ENCODE measurements around the gene KRT76. TPM values are rescaled to one million over a fixed set of nuclear protein-coding genes. Genes with fewer than 3 reads are reported as not detected.

The KRT76 gene
- total RNA-seq, 2 experiments from 2014 or later, result not detected

GRCh38 chr12:52772772-52773171 lies 4.4 kb downstream of the KRT76 start:
- Mint-ChIP-seq H3K27ac (no peak overlapping the region), H3K9me3 (ENCODE audit: low read depth) (no peaks in the 10 kb centered on the region), H3K27me3 (peaks cover 29% of the 10 kb centered on the region), H3K4me1 (no peaks in the 10 kb centered on the region), H3K36me3 (no peaks in the 10 kb centered on the region), H3K4me3 (no peak overlapping the region)
- DNase-seq (no peak), ATAC-seq (no peak)
- CTCF ChIA-PET, result interaction anchor here (0.6 to 1.8 kb wide), 5 partner anchors 8 to 1812 kb away, joined by 3 to 5 read pairs (median 3); no protein-coding TSS in a partner anchor

GRCh38 chr12:52772188-52772587 lies 5.0 kb downstream of the KRT76 start:
- peaks cover 30% of the 10 kb centered on the region for H3K27me3 Mint-ChIP-seq
- H3K4me1 Mint-ChIP-seq, result no peaks in the 10 kb centered on the region
- CTCF ChIA-PET, result interaction anchor here (0.6 to 1.8 kb wide), 6 partner anchors 8 to 1812 kb away, joined by 3 to 5 read pairs (median 3); no protein-coding TSS in a partner anchor
- no peaks in the 10 kb centered on the region for H3K36me3 Mint-ChIP-seq
- DNase-seq (no peak), ATAC-seq (no peak)
- H3K9me3 Mint-ChIP-seq (ENCODE audit: low read depth), result no peaks in the 10 kb centered on the region
- no peak overlapping the region for H3K27ac Mint-ChIP-seq
- H3K4me3 Mint-ChIP-seq, result no peak overlapping the region

DNA sequence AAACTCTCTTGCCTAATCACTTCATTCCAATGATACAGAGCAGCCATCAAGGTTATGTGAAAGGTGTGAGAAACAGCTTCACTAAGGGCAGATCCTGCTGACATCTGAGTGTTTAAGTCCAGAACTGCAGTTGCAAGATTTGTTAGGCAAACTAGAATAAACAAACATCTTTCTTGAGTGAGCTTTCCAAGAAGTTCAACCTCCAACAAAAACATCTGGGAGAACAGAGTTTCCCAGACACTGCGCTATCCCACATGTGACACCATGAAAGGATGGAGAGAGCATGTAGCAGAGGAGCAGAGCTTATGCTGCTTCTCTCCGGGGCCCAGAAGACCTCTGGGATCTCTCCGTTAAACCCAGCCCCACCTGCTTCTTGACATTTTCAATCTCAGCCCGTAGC lies 5.6 kb downstream of the KRT76 start:
- no peak for ATAC-seq
- no peaks in the 10 kb centered on the region for H3K36me3 Mint-ChIP-seq
- no peak for DNase-seq
- H3K27me3 Mint-ChIP-seq, result peaks cover 28% of the 10 kb centered on the region
- H3K4me1 Mint-ChIP-seq, result no peaks in the 10 kb centered on the region
- CTCF ChIA-PET, result interaction anchor here (1.4 to 1.8 kb wide), 4 partner anchors 10 to 109 kb away, joined by 3 to 5 read pairs (median 4); no protein-coding TSS in a partner anchor
- no peak overlapping the region for H3K4me3 Mint-ChIP-seq
- H3K9me3 Mint-ChIP-seq (ENCODE audit: low read depth), result no peaks in the 10 kb centered on the region
- H3K27ac Mint-ChIP-seq, result no peak overlapping the region

- DNase-seq, result no peak
- no peaks in the 10 kb centered on the region for H3K36me3 Mint-ChIP-seq
- H3K4me3 Mint-ChIP-seq, result no peak overlapping the region
- H3K9me3 Mint-ChIP-seq (ENCODE audit: low read depth), result no peaks in the 10 kb centered on the region
- ATAC-seq, result no peak
- CTCF ChIA-PET, result interaction anchor here (1.5 to 1.8 kb wide), 2 partner anchors 12 to 109 kb away, joined by 3 to 4 read pairs; no protein-coding TSS in a partner anchor
- H3K27ac Mint-ChIP-seq, result no peak overlapping the region
- H3K4me1 Mint-ChIP-seq, result no peaks in the 10 kb centered on the region
- H3K27me3 Mint-ChIP-seq, result peaks cover 30% of the 10 kb centered on the region
These were observed 6.1 kb downstream of the KRT76 start for GRCh38 chr12:52771088-52771487.

GRCh38 chr12:52769946-52770345 lies 7.2 kb downstream of the KRT76 start:
- DNase-seq (no peak), ATAC-seq (no peak)
- CTCF ChIA-PET, result no interaction called here
- Mint-ChIP-seq H3K9me3 (ENCODE audit: low read depth) (no peaks in the 10 kb centered on the region), H3K4me1 (no peaks in the 10 kb centered on the region), H3K36me3 (no peaks in the 10 kb centered on the region), H3K4me3 (no peak overlapping the region), H3K27me3 (peaks cover 24% of the 10 kb centered on the region), H3K27ac (no peak overlapping the region)

GRCh38 chr12:52769354-52769753 lies 7.8 kb downstream of the KRT76 start:
- H3K36me3 Mint-ChIP-seq, result no peaks in the 10 kb centered on the region
- no peak overlapping the region for H3K27ac Mint-ChIP-seq
- peaks cover 24% of the 10 kb centered on the region for H3K27me3 Mint-ChIP-seq
- H3K4me3 Mint-ChIP-seq, result no peak overlapping the region
- ATAC-seq, result no peak
- no peaks in the 10 kb centered on the region for H3K4me1 Mint-ChIP-seq
- no peak for DNase-seq
- no peaks in the 10 kb centered on the region for H3K9me3 Mint-ChIP-seq (ENCODE audit: low read depth)
- CTCF ChIA-PET, result interaction anchor here (0.7 to 1.1 kb wide), 2 partner anchors 17 to 111 kb away, joined by 3 read pairs; no protein-coding TSS in a partner anchor

GRCh38 chr12:52768479-52769200 lies 8.5 kb downstream of the KRT76 start:
- CTCF ChIA-PET, result interaction anchor here (0.7 to 1.1 kb wide), 3 partner anchors 13 to 112 kb away, joined by 3 read pairs; no protein-coding TSS in a partner anchor
- H3K9me3 Mint-ChIP-seq (ENCODE audit: low read depth), result no peaks in the 10 kb centered on the region
- H3K27ac Mint-ChIP-seq, result no peak overlapping the region
- no peaks in the 10 kb centered on the region for H3K36me3 Mint-ChIP-seq
- no peak overlapping the region for H3K4me3 Mint-ChIP-seq
- H3K4me1 Mint-ChIP-seq, result no peaks in the 10 kb centered on the region
- peaks cover 25% of the 10 kb centered on the region for H3K27me3 Mint-ChIP-seq
- no peak for DNase-seq
- no peak for ATAC-seq

DNA sequence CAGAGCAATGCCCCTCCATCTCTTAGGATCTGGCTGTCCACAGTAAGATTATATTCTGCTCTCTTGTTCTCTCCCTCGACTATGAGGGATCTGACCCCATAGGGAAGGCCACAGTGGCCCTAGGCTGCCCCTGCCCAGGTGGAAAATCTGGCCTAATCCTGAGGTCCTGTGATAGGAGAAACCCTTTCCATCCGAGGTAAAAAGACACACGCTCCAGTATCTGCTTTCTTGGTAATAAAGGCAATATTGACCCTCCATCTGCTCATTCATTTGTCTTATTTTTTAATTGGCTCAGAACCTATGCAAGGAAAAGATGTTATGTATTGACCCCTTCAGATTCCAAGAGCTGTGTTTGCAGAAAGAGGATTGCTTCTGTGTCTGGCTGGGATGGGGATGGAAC lies 9.7 kb downstream of the KRT76 start:
- H3K27me3 Mint-ChIP-seq, result peaks cover 27% of the 10 kb centered on the region
- no peak overlapping the region for H3K4me3 Mint-ChIP-seq
- H3K27ac Mint-ChIP-seq, result no peak overlapping the region
- CTCF ChIA-PET, result no interaction called here
- DNase-seq (no peak), ATAC-seq (no peak)
- no peaks in the 10 kb centered on the region for H3K9me3 Mint-ChIP-seq (ENCODE audit: low read depth)
- no peaks in the 10 kb centered on the region for H3K36me3 Mint-ChIP-seq
- no peaks in the 10 kb centered on the region for H3K4me1 Mint-ChIP-seq

DNA sequence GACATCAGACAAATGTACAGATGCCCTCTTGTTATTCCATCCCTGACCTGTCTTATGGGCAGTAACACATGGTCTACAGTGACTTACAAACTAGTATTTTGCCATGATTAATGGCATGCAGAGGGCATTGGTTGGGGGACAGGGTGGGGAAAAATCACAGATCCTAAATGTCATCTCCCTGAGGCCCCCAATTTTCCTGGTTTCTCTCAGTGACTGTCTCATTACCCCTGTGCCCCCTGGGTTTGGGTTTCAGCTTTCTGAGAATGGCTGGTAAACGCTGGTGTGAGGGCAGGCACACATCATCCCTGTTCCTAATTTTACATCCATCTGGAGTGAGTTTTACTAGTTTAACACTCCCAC lies 10.1 kb downstream of the KRT76 start:
- no peak for ATAC-seq
- Mint-ChIP-seq H3K36me3 (no peaks in the 10 kb centered on the region), H3K27ac (no peak overlapping the region), H3K9me3 (ENCODE audit: low read depth) (no peaks in the 10 kb centered on the region), H3K4me3 (no peak overlapping the region), H3K27me3 (peaks cover 24% of the 10 kb centered on the region), H3K4me1 (no peaks in the 10 kb centered on the region)
- CTCF ChIA-PET, result no interaction called here
- no peak for DNase-seq

DNA sequence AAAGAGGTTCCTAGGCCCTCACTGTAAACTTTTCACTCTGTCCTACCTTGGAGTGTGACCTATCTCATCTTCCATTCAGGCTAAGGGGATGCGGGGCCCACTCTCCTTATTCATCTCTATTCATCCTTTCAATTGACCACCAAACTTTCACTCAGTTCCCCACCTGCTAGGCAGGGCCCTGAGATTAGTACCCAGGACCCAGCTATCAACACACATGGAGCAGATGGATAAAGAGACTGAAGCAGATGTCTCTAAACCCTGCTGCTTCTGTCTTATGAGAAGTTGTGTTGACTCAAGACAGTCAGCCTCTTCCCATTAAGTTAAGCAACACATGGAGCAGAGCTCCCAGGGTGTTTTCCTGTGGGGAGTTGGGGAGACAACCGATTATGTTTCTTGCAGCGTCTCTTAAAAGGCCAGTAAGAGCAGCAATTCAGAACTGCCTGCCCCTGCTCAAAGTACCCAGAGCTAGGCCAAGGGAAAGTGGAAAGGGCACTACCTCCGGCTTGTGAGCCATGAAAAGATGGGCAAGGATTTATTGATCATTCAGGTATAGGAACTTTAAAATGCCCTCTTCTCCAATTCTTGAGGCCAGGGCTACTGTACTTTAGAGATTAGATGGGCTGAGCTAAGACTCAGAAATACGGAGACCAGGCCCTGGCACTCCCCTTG lies 10.7 kb downstream of the KRT76 start:
- peaks cover 23% of the 10 kb centered on the region for H3K27me3 Mint-ChIP-seq
- H3K27ac Mint-ChIP-seq, result no peak overlapping the region
- no peak for ATAC-seq
- no peak overlapping the region for H3K4me3 Mint-ChIP-seq
- CTCF ChIA-PET, result no interaction called here
- DNase-seq, result no peak
- H3K4me1 Mint-ChIP-seq, result no peaks in the 10 kb centered on the region
- peaks cover 2% of the 10 kb centered on the region for H3K9me3 Mint-ChIP-seq (ENCODE audit: low read depth)
- H3K36me3 Mint-ChIP-seq, result no peaks in the 10 kb centered on the region

GRCh38 chr12:52765702-52766101 lies 11.4 kb downstream of the KRT76 start:
- no peak for DNase-seq
- Mint-ChIP-seq H3K27ac (no peak overlapping the region), H3K36me3 (no peaks in the 10 kb centered on the region), H3K27me3 (peaks cover 17% of the 10 kb centered on the region), H3K4me1 (no peaks in the 10 kb centered on the region), H3K9me3 (ENCODE audit: low read depth) (peaks cover 2% of the 10 kb centered on the region), H3K4me3 (no peak overlapping the region)
- CTCF ChIA-PET, result no interaction called here
- ATAC-seq, result no peak

- DNase-seq, result no peak
- ATAC-seq, result no peak
- H3K4me3 Mint-ChIP-seq, result no peak overlapping the region
- CTCF ChIA-PET, result interaction anchor here (1.4 kb wide), 1 partner anchor 9 kb away, joined by 3 read pairs; no protein-coding TSS in a partner anchor
- no peaks in the 10 kb centered on the region for H3K4me1 Mint-ChIP-seq
- H3K27ac Mint-ChIP-seq, result no peak overlapping the region
- peaks cover 17% of the 10 kb centered on the region for H3K27me3 Mint-ChIP-seq
- no peaks in the 10 kb centered on the region for H3K36me3 Mint-ChIP-seq
- peaks cover 2% of the 10 kb centered on the region for H3K9me3 Mint-ChIP-seq (ENCODE audit: low read depth)
These were observed 13.2 kb downstream of the KRT76 start for GRCh38 chr12:52763991-52764390.

- CTCF ChIA-PET, result interaction anchor here (1.4 kb wide), 1 partner anchor 10 kb away, joined by 3 read pairs; no protein-coding TSS in a partner anchor
- Mint-ChIP-seq H3K4me1 (no peaks in the 10 kb centered on the region), H3K27ac (no peak overlapping the region), H3K36me3 (no peaks in the 10 kb centered on the region), H3K27me3 (peaks cover 19% of the 10 kb centered on the region), H3K9me3 (ENCODE audit: low read depth) (peaks cover 2% of the 10 kb centered on the region), H3K4me3 (no peak overlapping the region)
- DNase-seq, result no peak
- ATAC-seq, result no peak
These were observed 14.0 kb downstream of the KRT76 start for GRCh38 chr12:52763036-52763659.

Measured in activated CD8-positive, alpha-beta memory T cell treated with anti-CD3 and anti-CD28 coated beads, Interleukin-2, amount 10 ng/mL, durations not matched to agents 7 days and 5 days (primary cell).